MCF 10A (cell line): ENCODE data around the gene STARD8. TPM values are rescaled to one million over a fixed set of nuclear protein-coding genes. Genes with fewer than 3 reads are reported as not detected.
"Not testable (repeated sequence)": the region's sequence is repeated elsewhere in the genome, so short reads cannot be mapped to it uniquely, and the experiment has no call there.

ENCODE experiments used
- BruUV-seq: library from RNA; stranded (reverse); fragments of 400-500 nt; replicated peaks from 2 replicates; lab custom pipeline; 2021; lab: Mats Ljungman, UMichigan
- CTCF ChIA-PET: fragments of 300-600 bp; sonication (Branson Sonifier 250); formaldehyde crosslinking; extraction: SDS; loops from one replicate; lab custom pipeline; 2021; ENCODE audit warnings: antibody characterized with exemption, inconsistent platforms; lab: Yijun Ruan, JAX
- POLR2A ChIA-PET: fragments of 300-600, 350-650 bp; sonication (Branson Sonifier 250); formaldehyde crosslinking; extraction: SDS; loops from one replicate; lab custom pipeline; 2020; ENCODE audit warnings: antibody characterized with exemption, inconsistent platforms; lab: Yijun Ruan, JAX
- DNase-seq: peaks from one replicate; pipeline ENCODE4 v3.0.0-alpha.2; 2018; ENCODE audit not compliant: unreplicated experiment
- H3K27ac Mint-ChIP-seq: one replicate; pipeline ENCODE4 v1.8.0; 2022; ENCODE audit warnings: mild to moderate bottlenecking, low read depth, mixed read lengths; ENCODE audit not compliant: unreplicated experiment
- H3K27me3 Mint-ChIP-seq: one replicate; pipeline ENCODE4 v1.8.0; 2022; ENCODE audit warnings: mixed read lengths; ENCODE audit not compliant: insufficient read depth, unreplicated experiment
- H3K36me3 Mint-ChIP-seq: one replicate; pipeline ENCODE4 v1.8.0; 2022; ENCODE audit warnings: mild to moderate bottlenecking, moderate library complexity, mixed read lengths; ENCODE audit not compliant: insufficient read depth, unreplicated experiment
- H3K4me1 Mint-ChIP-seq: one replicate; pipeline ENCODE4 v1.8.0; 2022; ENCODE audit warnings: mixed read lengths; ENCODE audit not compliant: insufficient read depth, unreplicated experiment
- H3K4me3 Mint-ChIP-seq: one replicate; pipeline ENCODE4 v1.8.0; 2022; ENCODE audit warnings: mild to moderate bottlenecking, moderate library complexity, mixed read lengths; ENCODE audit not compliant: unreplicated experiment
- H3K9me3 Mint-ChIP-seq: one replicate; pipeline ENCODE4 v1.8.0; 2022; ENCODE audit warnings: mixed read lengths; ENCODE audit not compliant: unreplicated experiment
- intact Hi-C: fragments of 100-400 bp; cut with micrococcal nuclease; formaldehyde crosslinking; loops from 2 replicates; pipeline ENCODE4 v1.14.1; 2022
- total RNA-seq: library from RNA; stranded (reverse); gene quantifications from 2 replicates; pipeline ENCODE4 v1.2.3, GENCODE V29; 2022
- TF ChIP-seq, protein P1 (sequence below): fragments of 200-600 bp; IDR thresholded peaks from one replicate; pipeline ENCODE4 v1.8.0; 2022; ENCODE audit warnings: antibody characterized with exemption, mild to moderate bottlenecking; ENCODE audit not compliant: unreplicated experiment

Gene STARD8
- total RNA-seq, 1 experiment from 2014 or later, result 1.0 TPM

DNA sequence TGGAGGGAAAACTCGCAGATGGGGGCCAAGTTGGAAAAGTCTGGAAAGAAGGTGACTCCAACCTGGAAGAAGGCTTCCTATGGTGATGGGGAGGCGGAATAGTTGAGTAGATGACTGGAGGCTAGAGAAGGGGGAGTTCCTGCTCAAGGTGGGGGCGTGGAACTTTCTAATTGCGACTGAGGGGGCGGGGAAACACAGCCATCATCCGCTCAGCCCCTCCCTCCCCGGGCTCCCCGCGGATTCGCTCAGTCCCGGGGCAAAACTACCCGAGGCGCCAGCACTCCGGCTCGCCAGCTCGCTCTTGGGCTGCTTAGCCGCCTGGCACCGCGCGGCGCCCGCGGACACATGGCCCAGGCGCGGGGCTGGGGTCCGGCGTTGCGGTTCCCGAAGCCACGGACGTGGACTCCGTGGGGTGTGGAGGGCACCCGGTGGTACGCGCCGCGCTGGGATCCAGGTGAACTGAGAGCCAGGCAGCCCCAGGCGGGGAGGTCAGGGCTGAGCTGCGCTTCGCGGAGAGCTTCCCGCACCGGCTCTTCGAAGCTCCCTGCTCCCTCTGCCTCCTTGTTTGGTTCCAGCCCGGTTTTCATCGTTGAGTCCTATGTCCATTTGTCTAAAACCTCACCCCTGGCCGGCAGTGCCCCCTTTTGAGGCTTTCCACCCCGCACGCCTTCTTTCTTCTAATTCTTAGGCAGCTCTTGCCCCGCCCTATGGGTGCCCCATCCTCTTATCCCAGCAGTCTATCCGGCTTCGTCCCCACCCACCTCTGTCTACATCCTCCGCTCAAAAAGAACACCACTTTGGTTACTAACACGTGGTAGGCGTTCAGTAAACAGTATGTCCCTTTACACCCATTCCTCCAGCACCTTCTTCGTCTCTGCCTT lies 38.9 kb downstream of the STARD8 start:
- ChIA-PET POLR2A (interaction anchor here (0.6 kb wide), 1 partner anchor 532 kb away, joined by 3 read pairs; no protein-coding TSS in a partner anchor), CTCF (interaction anchor here (0.5 kb wide), 1 partner anchor 24 kb away, joined by 3 read pairs; no protein-coding TSS in a partner anchor)
- Mint-ChIP-seq H3K4me3 (no peak overlapping the region), H3K27ac (no peak overlapping the region), H3K4me1 (no peaks in the 10 kb centered on the region), H3K27me3 (peaks cover 39% of the 10 kb centered on the region), H3K9me3 (peaks cover 16% of the 10 kb centered on the region), H3K36me3 (no peaks in the 10 kb centered on the region)
- TF ChIP-seq, protein P1, sequence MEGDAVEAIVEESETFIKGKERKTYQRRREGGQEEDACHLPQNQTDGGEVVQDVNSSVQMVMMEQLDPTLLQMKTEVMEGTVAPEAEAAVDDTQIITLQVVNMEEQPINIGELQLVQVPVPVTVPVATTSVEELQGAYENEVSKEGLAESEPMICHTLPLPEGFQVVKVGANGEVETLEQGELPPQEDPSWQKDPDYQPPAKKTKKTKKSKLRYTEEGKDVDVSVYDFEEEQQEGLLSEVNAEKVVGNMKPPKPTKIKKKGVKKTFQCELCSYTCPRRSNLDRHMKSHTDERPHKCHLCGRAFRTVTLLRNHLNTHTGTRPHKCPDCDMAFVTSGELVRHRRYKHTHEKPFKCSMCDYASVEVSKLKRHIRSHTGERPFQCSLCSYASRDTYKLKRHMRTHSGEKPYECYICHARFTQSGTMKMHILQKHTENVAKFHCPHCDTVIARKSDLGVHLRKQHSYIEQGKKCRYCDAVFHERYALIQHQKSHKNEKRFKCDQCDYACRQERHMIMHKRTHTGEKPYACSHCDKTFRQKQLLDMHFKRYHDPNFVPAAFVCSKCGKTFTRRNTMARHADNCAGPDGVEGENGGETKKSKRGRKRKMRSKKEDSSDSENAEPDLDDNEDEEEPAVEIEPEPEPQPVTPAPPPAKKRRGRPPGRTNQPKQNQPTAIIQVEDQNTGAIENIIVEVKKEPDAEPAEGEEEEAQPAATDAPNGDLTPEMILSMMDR, result no peak
- intact Hi-C loops, result no loop called here
- BruUV-seq, result no TSS peak
- DNase-seq, result no peak

DNA sequence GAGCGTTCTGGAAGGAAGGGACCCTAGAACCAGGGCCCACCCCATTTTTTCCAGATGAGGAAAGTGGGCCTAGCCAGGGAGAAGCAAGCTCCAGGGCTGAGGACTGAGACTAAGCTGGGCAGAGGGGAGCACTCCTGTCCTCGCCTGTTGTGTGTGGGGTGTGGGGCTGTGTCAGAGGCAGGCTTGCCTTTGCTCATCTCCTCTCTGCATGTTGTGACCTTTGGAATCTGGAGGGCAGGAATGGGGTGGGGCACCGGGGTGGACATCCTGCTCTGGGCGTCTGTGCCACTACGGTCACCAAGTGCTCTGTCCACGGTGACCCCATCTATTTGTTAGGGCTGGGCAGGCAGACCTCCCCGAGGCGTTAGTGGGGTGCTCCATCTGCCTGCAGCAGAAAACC lies 41.5 kb downstream of the STARD8 start:
- H3K36me3 Mint-ChIP-seq, H3K4me1 Mint-ChIP-seq, H3K4me3 Mint-ChIP-seq, intact Hi-C loops, POLR2A ChIA-PET, DNase-seq, CTCF ChIA-PET, BruUV-seq, H3K27ac Mint-ChIP-seq: not testable (repeated sequence)
- peaks cover 16% of the 10 kb centered on the region for H3K9me3 Mint-ChIP-seq
- H3K27me3 Mint-ChIP-seq, result peaks cover 28% of the 10 kb centered on the region

GRCh38 chrX:68690936-68691501 lies 43.6 kb downstream of the STARD8 start:
- H3K9me3 Mint-ChIP-seq, result peaks cover 10% of the 10 kb centered on the region
- no peaks in the 10 kb centered on the region for H3K36me3 Mint-ChIP-seq
- no peak overlapping the region for H3K27ac Mint-ChIP-seq
- ChIA-PET CTCF (interaction anchor here (0.6 to 1.0 kb wide), 2 partner anchors 117 to 228 kb away, joined by 3 read pairs; no protein-coding TSS in a partner anchor), POLR2A (no interaction called here)
- BruUV-seq, result no TSS peak
- no peak overlapping the region for H3K4me3 Mint-ChIP-seq
- TF ChIP-seq, protein P1, result no peak
- intact Hi-C loops, result no loop called here
- H3K27me3 Mint-ChIP-seq, result peaks cover 31% of the 10 kb centered on the region
- no peak for DNase-seq
- no peaks in the 10 kb centered on the region for H3K4me1 Mint-ChIP-seq

GRCh38 chrX:68691921-68692320 lies 44.5 kb downstream of the STARD8 start:
- intact Hi-C loops, result no loop called here
- H3K27me3 Mint-ChIP-seq, result peaks cover 31% of the 10 kb centered on the region
- H3K36me3 Mint-ChIP-seq, result no peaks in the 10 kb centered on the region
- H3K4me1 Mint-ChIP-seq, result no peaks in the 10 kb centered on the region
- H3K27ac Mint-ChIP-seq, result no peak overlapping the region
- no peak overlapping the region for H3K4me3 Mint-ChIP-seq
- BruUV-seq, result no TSS peak
- H3K9me3 Mint-ChIP-seq, result peaks cover 5% of the 10 kb centered on the region
- DNase-seq, result no peak
- CTCF ChIA-PET, result interaction anchor here (1.0 kb wide), 1 partner anchor 116 kb away, joined by 3 read pairs; no protein-coding TSS in a partner anchor
- TF ChIP-seq, protein P1, result no peak
- POLR2A ChIA-PET, result interaction anchor here (1.1 kb wide), 1 partner anchor 18 kb away, joined by 4 read pairs; no protein-coding TSS in a partner anchor
